HG02571 (cell line): ENCODE data around the gene YDJC.
"Not testable (repeated sequence)": the region's sequence is repeated elsewhere in the genome, so short reads cannot be mapped to it uniquely, and the experiment has no call there.

Experiments used
- ATAC-seq: cut with Tn5 transposase; IDR thresholded peaks from one replicate; pipeline ENCODE4 v1.9.1; 2021; ENCODE audit warnings: mild to moderate bottlenecking, moderate library complexity; ENCODE audit not compliant: unreplicated experiment

The YDJC gene

GRCh38 chr22:21582801-21583740 lies 46.8 kb downstream of the YDJC start:
- no peak for ATAC-seq

- ATAC-seq: not testable (repeated sequence)
Observed at GRCh38 chr22:21581009-21581713, 48.7 kb downstream of the YDJC start.

DNA sequence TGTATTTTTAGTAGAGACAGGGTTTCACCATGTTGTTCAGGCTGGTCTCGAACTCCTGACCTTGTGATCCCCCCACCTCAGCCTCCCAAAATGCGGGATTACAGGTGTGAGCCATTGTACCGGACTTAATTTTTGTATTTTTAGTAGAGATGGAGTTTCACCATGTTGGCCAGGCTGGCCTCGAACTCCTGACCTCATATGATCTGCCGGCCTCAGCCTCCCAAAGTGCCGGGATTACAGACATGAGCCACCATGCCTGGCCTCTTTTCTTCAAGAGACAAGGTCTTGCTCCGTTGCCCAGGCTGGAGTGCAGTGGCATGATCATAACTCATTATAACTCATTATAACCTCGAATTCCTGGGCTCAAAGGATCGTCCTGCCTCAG lies 49.2 kb downstream of the YDJC start:
- ATAC-seq: not testable (repeated sequence)

GRCh38 chr22:21579474-21579851 lies 50.4 kb downstream of the YDJC start:
- ATAC-seq: no peak
